ENCODE data around the gene HDGFL2. TPM values are rescaled to one million over a fixed set of nuclear protein-coding genes. Genes with fewer than 3 reads are reported as not detected.

HDGFL2 gene
- 10 to 100 TPM; 29.9 to 39.3 TPM for total RNA-seq
- long read RNA-seq, transcript HDGFL2-210 (16 exons, 2,255 nt): minor isoform, 6 of 59 reads
- long read RNA-seq, transcript HDGFL2-208 (16 exons, 2,281 nt): major isoform, 14 of 59 reads
- long read RNA-seq, partial matches to known transcripts: 30 of 59 reads
- long read RNA-seq, other reads (novel, unspliced or antisense): 8 of 59 reads

- ATAC-seq (no peak), DNase-seq (peak in 1 of 2 donors; percentile 96)
- intact Hi-C loops (cut with DNase I, micrococcal nuclease): no loop called here
Measured at GRCh38 chr19:4472174-4472974, at the start of gene HDGFL2. Gene HDGFL2, plus strand, starts transcription at chr19:4472297. Its CDS starts 54 bp downstream, at chr19:4472351.

GRCh38 chr19:4423416-4424126 lies 48.5 kb upstream of the HDGFL2 start:
- ATAC-seq (no peak), DNase-seq (no peak)
- intact Hi-C loops (cut with DNase I, micrococcal nuclease): no loop called here

GRCh38 chr19:4425537-4425936 lies 46.6 kb upstream of the HDGFL2 start:
- intact Hi-C loops (cut with DNase I, micrococcal nuclease): no loop called here
- DNase-seq (no peak), ATAC-seq (no peak)

- no peak for DNase-seq
- intact Hi-C loops (cut with DNase I, micrococcal nuclease): no loop called here
- ATAC-seq: no peak
Measured at GRCh38 chr19:4428326-4428975, 43.6 kb upstream of the HDGFL2 start.

- ATAC-seq: no peak
- intact Hi-C loops (cut with DNase I, micrococcal nuclease): no loop called here
- DNase-seq: no peak
Measured at GRCh38 chr19:4429256-4429655, 42.8 kb upstream of the HDGFL2 start.

- intact Hi-C loops (cut with DNase I, micrococcal nuclease): no loop called here
- ATAC-seq (no peak), DNase-seq (no peak)
Measured at GRCh38 chr19:4429771-4430171, 42.3 kb upstream of the HDGFL2 start.

- ATAC-seq: no peak
- no peak for DNase-seq
- intact Hi-C loops (cut with DNase I, micrococcal nuclease): no loop called here
Measured at GRCh38 chr19:4430760-4431159, 41.3 kb upstream of the HDGFL2 start.

GRCh38 chr19:4431296-4431695 lies 40.8 kb upstream of the HDGFL2 start:
- DNase-seq: no peak
- intact Hi-C loops (cut with DNase I, micrococcal nuclease): no loop called here
- ATAC-seq: no peak

GRCh38 chr19:4431808-4432674 lies 40.1 kb upstream of the HDGFL2 start:
- peak; percentile 12 for ATAC-seq
- intact Hi-C loops (cut with DNase I, micrococcal nuclease): no loop called here
- no peak for DNase-seq

GRCh38 chr19:4432918-4433506 lies 39.1 kb upstream of the HDGFL2 start:
- intact Hi-C loops (cut with DNase I, micrococcal nuclease): no loop called here
- DNase-seq (no peak), ATAC-seq (no peak)

GRCh38 chr19:4434391-4434790 lies 37.7 kb upstream of the HDGFL2 start:
- ATAC-seq (no peak), DNase-seq (no peak)
- intact Hi-C loops (cut with DNase I, micrococcal nuclease): no loop called here

- intact Hi-C loops (cut with DNase I, micrococcal nuclease): no loop called here
- no peak for ATAC-seq
- DNase-seq: no peak
Measured at GRCh38 chr19:4436231-4436630, 35.9 kb upstream of the HDGFL2 start.

GRCh38 chr19:4437103-4437502 lies 35.0 kb upstream of the HDGFL2 start:
- intact Hi-C loops (cut with DNase I, micrococcal nuclease): no loop called here
- ATAC-seq (no peak), DNase-seq (no peak)

GRCh38 chr19:4439243-4439642 lies 32.9 kb upstream of the HDGFL2 start:
- DNase-seq (no peak), ATAC-seq (no peak)
- intact Hi-C loops (cut with DNase I, micrococcal nuclease): no loop called here

- intact Hi-C loops (cut with DNase I, micrococcal nuclease): no loop called here
- ATAC-seq (no peak), DNase-seq (no peak)
Measured at GRCh38 chr19:4441994-4442818, 29.9 kb upstream of the HDGFL2 start.

GRCh38 chr19:4442819-4443146 lies 29.3 kb upstream of the HDGFL2 start:
- intact Hi-C loops (cut with DNase I, micrococcal nuclease): no loop called here
- DNase-seq: no peak
- ATAC-seq: no peak

- peak; percentile 6 for ATAC-seq
- no peak for DNase-seq
- intact Hi-C loops (cut with DNase I, micrococcal nuclease): no loop called here
Measured at GRCh38 chr19:4443188-4443587, 28.9 kb upstream of the HDGFL2 start.
